SK-N-SH (cell line): ENCODE data around the gene COPZ1. TPM values are rescaled to one million over a fixed set of nuclear protein-coding genes. Genes with fewer than 3 reads are reported as not detected.

Experiments used
- CTCF ChIA-PET: fragments of 300-600, 350-600 bp; formaldehyde crosslinking; extraction: SDS; loops from one replicate; lab custom pipeline; 2021; lab: Yijun Ruan, JAX
- POLR2A ChIA-PET: fragments of 350-600 bp; sonication (Branson Sonifier 250); formaldehyde crosslinking; extraction: SDS; loops from one replicate; lab custom pipeline; 2020; ENCODE audit warnings: antibody characterized with exemption, inconsistent platforms; lab: Yijun Ruan, JAX
- DNase-seq: peaks from one replicate; pipeline ENCODE4 v3.0.0; 2012
- H2AFZ ChIP-seq: fragments of 200-600 bp; sonication (generic); 2 replicates; pipeline ENCODE4 v1.8.1; 2016; ENCODE audit warnings: antibody characterized with exemption, mild to moderate bottlenecking, low read depth
- H3F3A ChIP-seq: fragments of 200-600 bp; sonication (generic); replicated peaks from 2 replicates; pipeline ENCODE3; 2016; ENCODE audit warnings: antibody characterized with exemption, mild to moderate bottlenecking; ENCODE audit not compliant: insufficient read depth
- H3K27ac ChIP-seq, 2 experiments: fragments of 200-500 bp in 1 of 2; fragments of 200-600 bp in 1 of 2; sonication (Bioruptor generic) in 1 of 2; sonication (generic), shearing (Covaris generic) in 1 of 2; 2 replicates each; pipeline versions ENCODE4 v1.5.1 to v1.6.1; 2014 to 2016; ENCODE audit warnings: low read depth in 2 of 2, inconsistent platforms in 1 of 2, low read length in 1 of 2, mild to moderate bottlenecking in 1 of 2, mixed read lengths in 1 of 2
- H3K27me3 ChIP-seq: fragments of 200-600 bp; sonication (generic), shearing (Covaris generic); 2 replicates; pipeline ENCODE4 v1.6.1; 2016; ENCODE audit warnings: mixed run types; ENCODE audit not compliant: insufficient read depth
- H3K36me3 ChIP-seq, 2 experiments: fragments of 200-500 bp in 1 of 2; fragments of 200-600 bp in 1 of 2; sonication (Bioruptor generic) in 1 of 2; sonication (generic) in 1 of 2; replicated peaks in 1 of 2; 2 replicates each; pipeline versions ENCODE3 to v1.5.1; 2014 to 2016; ENCODE audit warnings: low read length in 1 of 2, mild to moderate bottlenecking in 1 of 2; ENCODE audit not compliant: insufficient read depth in 2 of 2, control insufficient read depth in 1 of 2
- H3K4me1 ChIP-seq, 2 experiments: fragments of 200-500 bp in 1 of 2; fragments of 200-600 bp in 1 of 2; sonication (Bioruptor generic) in 1 of 2; sonication (generic), shearing (Covaris generic) in 1 of 2; 2 replicates each; pipeline versions ENCODE4 v1.5.1 to v1.6.1; 2014 to 2016; ENCODE audit warnings: low read depth in 1 of 2, low read length in 1 of 2, mixed run types in 1 of 2; ENCODE audit not compliant: insufficient read depth in 2 of 2, control insufficient read depth in 1 of 2
- H3K4me2 ChIP-seq: fragments of 200-600 bp; sonication (generic), shearing (Covaris generic); 2 replicates; pipeline ENCODE4 v1.6.1; 2017; ENCODE audit warnings: mixed run types
- H3K4me3 ChIP-seq, 2 experiments: fragments of 200-500 bp in 1 of 2; fragments of 200-600 bp in 1 of 2; sonication (Bioruptor generic) in 1 of 2; sonication (generic), shearing (Covaris generic) in 1 of 2; 2 replicates each; pipeline versions ENCODE4 v1.5.1 to v1.8.1; 2014 to 2016; ENCODE audit warnings: low read depth in 2 of 2, inconsistent platforms in 1 of 2, low read length in 1 of 2, mild to moderate bottlenecking in 1 of 2, mixed read lengths in 1 of 2, moderate library complexity in 1 of 2
- H3K79me2 ChIP-seq: fragments of 200-600 bp; sonication (generic); 2 replicates; pipeline ENCODE4 v1.8.1; 2017; ENCODE audit warnings: mild to moderate bottlenecking; ENCODE audit not compliant: insufficient read depth
- H3K9ac ChIP-seq: fragments of 200-600 bp; sonication (generic); 2 replicates; pipeline ENCODE4 v1.6.1; 2017; ENCODE audit warnings: mixed run types
- H3K9me2 ChIP-seq: fragments of 200-600 bp; sonication (generic); 2 replicates; pipeline ENCODE4 v1.6.1; 2017; ENCODE audit warnings: mixed run types
- H3K9me3 ChIP-seq: fragments of 200-600 bp; sonication (generic); 2 replicates; pipeline ENCODE4 v1.6.1; 2017; ENCODE audit warnings: mixed run types, mild to moderate bottlenecking, moderate library complexity
- H4K20me1 ChIP-seq: fragments of 200-600 bp; sonication (generic); 2 replicates; pipeline ENCODE4 v1.6.1; 2017; ENCODE audit warnings: mild to moderate bottlenecking, mixed run types; ENCODE audit not compliant: insufficient read depth
- EP300 ChIP-seq, 2 experiments: IDR thresholded peaks; 2 replicates each; pipeline versions ENCODE4 v1.4.0 to v1.6.1; 2012; ENCODE audit warnings: borderline replicate concordance in 1 of 2, low read depth in 1 of 2, low read length in 1 of 2
- MEF2A ChIP-seq: IDR thresholded peaks from 2 replicates; pipeline ENCODE4 v1.4.0; 2012; ENCODE audit warnings: low read depth, borderline replicate concordance
- POLR2AphosphoS5 ChIP-seq: IDR thresholded peaks from 2 replicates; pipeline ENCODE4 v1.6.1; 2012; ENCODE audit warnings: low read depth, low read length
- RAD21 ChIP-seq: IDR thresholded peaks from 2 replicates; pipeline ENCODE4 v1.6.1; 2012; ENCODE audit warnings: mild to moderate bottlenecking, low read length
- RFX5 ChIP-seq: IDR thresholded peaks from 2 replicates; pipeline ENCODE4 v1.6.1; 2012; ENCODE audit warnings: mild to moderate bottlenecking, improper control_type of control experiment, low read length
- SIN3A ChIP-seq: IDR thresholded peaks from 2 replicates; pipeline ENCODE4 v1.6.1; 2012; ENCODE audit warnings: low read depth, mild to moderate bottlenecking, low read length, moderate library complexity, borderline replicate concordance
- TAF1 ChIP-seq: IDR thresholded peaks from 2 replicates; pipeline ENCODE4 v1.6.1; 2012; ENCODE audit warnings: low read depth, mild to moderate bottlenecking, low read length, moderate library complexity, borderline replicate concordance
- WGBS: methylation state at CpG from one replicate; pipeline ENCODE4 v1.1.6; 2017; ENCODE audit warnings: low lambda C conversion rate; 5-methylcytosine and 5-hydroxymethylcytosine counted together
- polyA plus RNA-seq, 3 experiments: library from polyadenylated mRNA; depleted of rRNA; stranded (reverse); fragments of >200 nt; gene quantifications; 2 replicates each; pipeline ENCODE4 v1.2.3, GENCODE V29; 2012
- TF ChIP-seq, protein P1 (sequence below): fragments of 200-600 bp; sonication (generic); IDR thresholded peaks from 2 replicates; pipeline ENCODE4 v1.6.1; 2017; ENCODE audit warnings: antibody characterized with exemption, mild to moderate bottlenecking, moderate library complexity
- TF ChIP-seq, protein P2 (sequence below): fragments of 150-350 bp; IDR thresholded peaks from 2 replicates; pipeline ENCODE4 v1.6.1; 2017; ENCODE audit warnings: antibody characterized with exemption, low read length, low read depth, borderline replicate concordance
- TF ChIP-seq, protein P3 (sequence below): fragments of 150-350 bp; IDR thresholded peaks from 2 replicates; pipeline ENCODE4 v1.6.1; 2016; ENCODE audit warnings: mild to moderate bottlenecking, low read depth, low read length

The COPZ1 gene
- polyA plus RNA-seq, 1 of the 3 experiments (the other 2 are of a cell fraction) = 111 TPM

DNA sequence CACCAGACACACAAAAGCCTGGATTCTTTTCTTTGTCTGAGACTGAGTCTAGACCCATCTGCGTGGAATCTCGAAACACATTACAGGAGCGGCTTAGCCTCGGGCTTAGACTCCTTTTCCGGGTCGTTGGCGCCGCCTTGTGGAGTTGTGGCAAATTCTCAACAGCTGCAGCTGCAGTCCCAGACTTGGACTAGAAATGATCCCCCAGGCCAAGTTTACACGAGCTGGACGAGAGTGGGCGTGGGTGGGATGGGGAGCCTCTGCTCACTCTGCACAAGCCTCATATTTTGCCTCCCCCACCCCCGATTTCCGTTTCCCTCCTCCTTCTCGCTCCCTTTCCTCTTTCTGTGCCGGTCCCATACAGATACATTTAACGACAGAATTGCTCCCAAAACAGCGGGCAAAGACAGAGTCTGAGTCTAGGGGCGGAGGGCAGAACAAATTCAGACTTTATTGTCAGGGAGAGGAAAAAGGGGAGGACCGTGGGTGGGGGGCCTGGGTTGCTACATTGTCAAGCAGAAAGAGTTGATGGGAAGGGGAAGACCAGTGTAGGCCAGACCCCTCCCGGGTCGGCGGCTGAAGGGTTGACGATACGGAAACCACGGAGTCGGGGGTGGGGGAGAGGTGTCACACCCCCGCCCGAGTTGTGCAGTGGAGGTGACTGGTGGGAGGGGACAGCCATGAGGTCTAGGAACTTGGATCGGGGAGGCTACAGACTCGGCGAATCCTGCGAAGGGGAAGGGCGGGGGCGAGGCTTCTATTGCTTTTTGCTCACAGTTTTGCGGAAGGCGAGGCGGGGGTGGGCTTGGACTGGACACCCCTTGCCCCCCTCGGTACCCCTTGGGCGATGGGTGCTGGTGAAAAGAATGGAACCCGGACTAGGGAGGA lies 44.0 kb downstream of the COPZ1 start (continued):
- TF ChIP-seq, protein P1, sequence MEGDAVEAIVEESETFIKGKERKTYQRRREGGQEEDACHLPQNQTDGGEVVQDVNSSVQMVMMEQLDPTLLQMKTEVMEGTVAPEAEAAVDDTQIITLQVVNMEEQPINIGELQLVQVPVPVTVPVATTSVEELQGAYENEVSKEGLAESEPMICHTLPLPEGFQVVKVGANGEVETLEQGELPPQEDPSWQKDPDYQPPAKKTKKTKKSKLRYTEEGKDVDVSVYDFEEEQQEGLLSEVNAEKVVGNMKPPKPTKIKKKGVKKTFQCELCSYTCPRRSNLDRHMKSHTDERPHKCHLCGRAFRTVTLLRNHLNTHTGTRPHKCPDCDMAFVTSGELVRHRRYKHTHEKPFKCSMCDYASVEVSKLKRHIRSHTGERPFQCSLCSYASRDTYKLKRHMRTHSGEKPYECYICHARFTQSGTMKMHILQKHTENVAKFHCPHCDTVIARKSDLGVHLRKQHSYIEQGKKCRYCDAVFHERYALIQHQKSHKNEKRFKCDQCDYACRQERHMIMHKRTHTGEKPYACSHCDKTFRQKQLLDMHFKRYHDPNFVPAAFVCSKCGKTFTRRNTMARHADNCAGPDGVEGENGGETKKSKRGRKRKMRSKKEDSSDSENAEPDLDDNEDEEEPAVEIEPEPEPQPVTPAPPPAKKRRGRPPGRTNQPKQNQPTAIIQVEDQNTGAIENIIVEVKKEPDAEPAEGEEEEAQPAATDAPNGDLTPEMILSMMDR = peak; percentile 84

DNA sequence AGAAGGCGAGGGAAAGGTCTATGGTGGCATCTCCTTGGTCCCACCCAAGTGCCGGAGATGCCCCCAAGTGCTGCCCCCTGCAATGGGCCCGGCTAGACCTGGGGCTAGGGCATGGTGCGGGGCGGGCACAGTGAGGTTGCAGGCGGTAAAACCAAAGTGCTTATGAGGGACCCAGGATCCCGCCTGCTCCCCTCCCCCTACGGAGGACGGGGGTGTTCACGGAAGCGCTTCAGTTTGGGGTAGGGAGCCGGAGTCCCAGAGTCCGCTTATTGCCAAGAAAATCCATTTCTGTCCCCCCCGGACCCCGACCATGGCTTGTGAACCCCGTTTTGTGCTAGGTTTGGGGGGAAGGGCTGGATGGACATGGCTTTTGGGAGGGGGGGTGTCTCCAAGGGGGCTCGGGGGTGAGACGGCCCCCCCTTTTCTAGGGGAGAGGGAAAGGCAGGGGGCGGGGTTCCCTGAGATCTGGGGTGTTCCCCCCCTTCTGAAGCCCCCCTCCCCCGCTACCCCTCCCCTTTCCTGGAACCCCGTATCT lies 44.7 kb downstream of the COPZ1 start:
- DNase-seq = no peak
- no peak for TF ChIP-seq MEF2A
- no peak for TF ChIP-seq POLR2AphosphoS5
- TF ChIP-seq SIN3A = no peak
- TF ChIP-seq, protein P2, sequence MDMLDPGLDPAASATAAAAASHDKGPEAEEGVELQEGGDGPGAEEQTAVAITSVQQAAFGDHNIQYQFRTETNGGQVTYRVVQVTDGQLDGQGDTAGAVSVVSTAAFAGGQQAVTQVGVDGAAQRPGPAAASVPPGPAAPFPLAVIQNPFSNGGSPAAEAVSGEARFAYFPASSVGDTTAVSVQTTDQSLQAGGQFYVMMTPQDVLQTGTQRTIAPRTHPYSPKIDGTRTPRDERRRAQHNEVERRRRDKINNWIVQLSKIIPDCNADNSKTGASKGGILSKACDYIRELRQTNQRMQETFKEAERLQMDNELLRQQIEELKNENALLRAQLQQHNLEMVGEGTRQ = no peak
- no peak for TF ChIP-seq RFX5
- TF ChIP-seq, protein P3, sequence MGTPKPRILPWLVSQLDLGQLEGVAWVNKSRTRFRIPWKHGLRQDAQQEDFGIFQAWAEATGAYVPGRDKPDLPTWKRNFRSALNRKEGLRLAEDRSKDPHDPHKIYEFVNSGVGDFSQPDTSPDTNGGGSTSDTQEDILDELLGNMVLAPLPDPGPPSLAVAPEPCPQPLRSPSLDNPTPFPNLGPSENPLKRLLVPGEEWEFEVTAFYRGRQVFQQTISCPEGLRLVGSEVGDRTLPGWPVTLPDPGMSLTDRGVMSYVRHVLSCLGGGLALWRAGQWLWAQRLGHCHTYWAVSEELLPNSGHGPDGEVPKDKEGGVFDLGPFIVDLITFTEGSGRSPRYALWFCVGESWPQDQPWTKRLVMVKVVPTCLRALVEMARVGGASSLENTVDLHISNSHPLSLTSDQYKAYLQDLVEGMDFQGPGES = no peak
- TF ChIP-seq EP300 (IDR thresholded peaks at IDR 0.05; ENCODE audit: borderline replicate concordance in 1 of 2, low read depth in 1 of 2, low read length in 1 of 2) = no peak
- TF ChIP-seq TAF1 = no peak
- TF ChIP-seq RAD21 = no peak
- Histone ChIP-seq H3F3A (peaks cover 5% of the 10 kb centered on the region), H3K27me3 (no peaks in the 10 kb centered on the region), H3K9me2 (no peaks in the 10 kb centered on the region), H3K4me2 (peak overlapping the region; percentile 75; the same call in 1 of the 2 replicates), H3K9ac (no peak overlapping the region), H2AFZ (no peak overlapping the region), H3K4me1 (peaks cover 11 to 31% of the 10 kb centered on the region in 2 experiments; a peak in 2 of 4 replicates), H3K36me3 (no peaks in the 10 kb centered on the region), H3K79me2 (no peaks in the 10 kb centered on the region), H3K9me3 (no peaks in the 10 kb centered on the region), H3K4me3 (no peak overlapping the region; a peak in 1 of 4 replicates), H3K27ac (no peak overlapping the region), H4K20me1 (no peaks in the 10 kb centered on the region)
- ChIA-PET CTCF (interaction anchor here (0.6 to 3.3 kb wide), 18 partner anchors 10 to 363 kb away, joined by 3 to 69 read pairs (median 8); partner anchors contain the start of genes COPZ1 and ZNF385A), POLR2A (interaction anchor here (0.7 to 1.0 kb wide), 2 partner anchors 11 to 36 kb away, joined by 3 to 4 read pairs; no protein-coding TSS in a partner anchor)
- 58% methylated on average over 15 of the region's 21 CpGs for WGBS
